Breast epithelium (tissue), 3 donors: ENCODE measurements around the gene CDH10.

Source experiments
- POLR2A ChIP-seq: fragments of 450-650 bp; IDR thresholded peaks from one replicate; pipeline ENCODE4 v1.6.1; 2016; ENCODE audit warnings: antibody characterized with exemption, mild to moderate bottlenecking, moderate library complexity
- POLR2AphosphoS5 ChIP-seq, 3 donors: sonication (generic); formaldehyde crosslinking; IDR thresholded peaks; one replicate each; pipeline ENCODE4 v1.6.1; 2017; ENCODE audit warnings: antibody characterized with exemption in 3 of 3
- TF ChIP-seq, protein P1 (sequence below), 3 donors: fragments of 450-650 bp; IDR thresholded peaks; one replicate each; pipeline ENCODE4 v1.5.1; 2016 to 2017; ENCODE audit warnings: antibody characterized with exemption in 3 of 3, mild to moderate bottlenecking in 3 of 3, moderate library complexity in 3 of 3

DNA sequence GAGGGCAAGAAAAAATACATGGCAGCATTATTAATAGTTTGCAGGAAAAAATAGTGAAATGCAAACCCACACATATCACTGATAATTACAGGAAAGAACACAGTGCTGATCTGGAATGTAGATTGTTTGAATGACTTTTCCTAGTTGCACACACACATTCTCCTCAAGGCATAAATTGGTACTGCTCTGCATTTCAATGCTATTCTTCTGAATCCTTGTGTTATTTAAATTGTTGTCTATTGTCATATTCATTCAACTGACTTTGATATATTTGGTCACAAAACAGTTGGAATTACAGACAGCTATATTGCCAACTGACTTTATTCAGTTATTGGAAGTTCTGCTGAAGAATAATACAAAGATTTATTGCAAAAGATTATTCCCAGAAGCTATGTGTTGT, 139.5 kb downstream of the CDH10 start:
- TF ChIP-seq, protein P1, sequence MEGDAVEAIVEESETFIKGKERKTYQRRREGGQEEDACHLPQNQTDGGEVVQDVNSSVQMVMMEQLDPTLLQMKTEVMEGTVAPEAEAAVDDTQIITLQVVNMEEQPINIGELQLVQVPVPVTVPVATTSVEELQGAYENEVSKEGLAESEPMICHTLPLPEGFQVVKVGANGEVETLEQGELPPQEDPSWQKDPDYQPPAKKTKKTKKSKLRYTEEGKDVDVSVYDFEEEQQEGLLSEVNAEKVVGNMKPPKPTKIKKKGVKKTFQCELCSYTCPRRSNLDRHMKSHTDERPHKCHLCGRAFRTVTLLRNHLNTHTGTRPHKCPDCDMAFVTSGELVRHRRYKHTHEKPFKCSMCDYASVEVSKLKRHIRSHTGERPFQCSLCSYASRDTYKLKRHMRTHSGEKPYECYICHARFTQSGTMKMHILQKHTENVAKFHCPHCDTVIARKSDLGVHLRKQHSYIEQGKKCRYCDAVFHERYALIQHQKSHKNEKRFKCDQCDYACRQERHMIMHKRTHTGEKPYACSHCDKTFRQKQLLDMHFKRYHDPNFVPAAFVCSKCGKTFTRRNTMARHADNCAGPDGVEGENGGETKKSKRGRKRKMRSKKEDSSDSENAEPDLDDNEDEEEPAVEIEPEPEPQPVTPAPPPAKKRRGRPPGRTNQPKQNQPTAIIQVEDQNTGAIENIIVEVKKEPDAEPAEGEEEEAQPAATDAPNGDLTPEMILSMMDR (IDR thresholded peaks at IDR 0.05) = no peak
- TF ChIP-seq POLR2AphosphoS5 (IDR thresholded peaks at IDR 0.05) = no peak
- TF ChIP-seq POLR2A = no peak
